Activated CD4-positive, alpha-beta T cell treated with anti-CD3 and anti-CD28 coated beads, Interleukin-2, amount 10 ng/mL, durations not matched to agents 7 days and 5 days (primary cell): ENCODE measurements around the gene LRRC43. TPM values are rescaled to one million over a fixed set of nuclear protein-coding genes. Genes with fewer than 3 reads are reported as not detected.

Experiments used
- CTCF ChIA-PET: fragments of 350-600 bp; sonication (Branson Sonifier 250); formaldehyde crosslinking; loops from one replicate; lab custom pipeline; 2021; ENCODE audit warnings: antibody characterized with exemption; lab: Charles Lee
- POLR2A ChIA-PET: fragments of 350-600 bp; sonication (Branson Sonifier 250); formaldehyde crosslinking; loops from one replicate; lab custom pipeline; 2021; ENCODE audit warnings: antibody characterized with exemption; lab: Charles Lee
- DNase-seq: peaks from one replicate; pipeline ENCODE4 v3.0.0-alpha.2; 2020
- H3K27ac Mint-ChIP-seq: one replicate; pipeline ENCODE4 v1.8.0; 2021; ENCODE audit warnings: mild to moderate bottlenecking, moderate library complexity, mixed read lengths
- H3K27me3 Mint-ChIP-seq: one replicate; pipeline ENCODE4 v1.8.0; 2021; ENCODE audit warnings: mixed read lengths
- H3K36me3 Mint-ChIP-seq: one replicate; pipeline ENCODE4 v1.8.0; 2021; ENCODE audit warnings: low read depth, mixed read lengths
- H3K4me1 Mint-ChIP-seq: one replicate; pipeline ENCODE4 v1.8.0; 2021; ENCODE audit warnings: mixed read lengths
- H3K4me3 Mint-ChIP-seq: one replicate; pipeline ENCODE4 v1.8.0; 2021; ENCODE audit warnings: mild to moderate bottlenecking, moderate library complexity, mixed read lengths
- H3K9me3 Mint-ChIP-seq: one replicate; pipeline ENCODE4 v1.8.0; 2021; ENCODE audit warnings: mixed read lengths
- total RNA-seq, 2 experiments: library from RNA; stranded (reverse); gene quantifications; one replicate each; pipeline ENCODE4 v1.2.3, GENCODE V29; 2021

LRRC43 gene
- not detected for total RNA-seq

- Mint-ChIP-seq H3K36me3 (no peaks in the 10 kb centered on the region), H3K4me1 (peaks cover 14% of the 10 kb centered on the region), H3K27me3 (peaks cover 11% of the 10 kb centered on the region), H3K9me3 (no peaks in the 10 kb centered on the region), H3K4me3 (peak within 1 kb of the TSS; percentile 70), H3K27ac (peak within 1 kb of the TSS; percentile 31)
- ChIA-PET CTCF (interaction anchor here (0.6 to 1.8 kb wide), 4 partner anchors 8 to 22 kb away, joined by 3 to 6 read pairs (median 4); no protein-coding TSS in a partner anchor), POLR2A (interaction anchor here (0.5 kb wide), 1 partner anchor 42 kb away, joined by 3 read pairs; no protein-coding TSS in a partner anchor)
- DNase-seq = peak; percentile 39
These were observed at the start of gene LRRC43 for GRCh38 chr12:122182887-122183587. Gene LRRC43 (plus strand): TSS chr12:122183123. CDS start chr12:122183145, 22 bp downstream.

GRCh38 chr12:122133192-122133950 is 49.6 kb upstream of the LRRC43 start:
- peaks cover 19% of the 10 kb centered on the region for H3K36me3 Mint-ChIP-seq
- H3K27me3 Mint-ChIP-seq = no peaks in the 10 kb centered on the region
- H3K27ac Mint-ChIP-seq = no peak overlapping the region
- no peaks in the 10 kb centered on the region for H3K9me3 Mint-ChIP-seq
- DNase-seq = no peak
- ChIA-PET POLR2A (no interaction called here), CTCF (interaction anchor here (1.2 kb wide), 1 partner anchor 45 kb away, joined by 3 read pairs; no protein-coding TSS in a partner anchor)
- no peak overlapping the region for H3K4me3 Mint-ChIP-seq
- no peaks in the 10 kb centered on the region for H3K4me1 Mint-ChIP-seq

- Mint-ChIP-seq H3K4me1 (no peaks in the 10 kb centered on the region), H3K4me3 (no peak overlapping the region), H3K27me3 (no peaks in the 10 kb centered on the region), H3K36me3 (peaks cover 13% of the 10 kb centered on the region), H3K27ac (no peak overlapping the region), H3K9me3 (no peaks in the 10 kb centered on the region)
- no peak for DNase-seq
- ChIA-PET POLR2A (no interaction called here), CTCF (no interaction called here)
These were observed 47.4 kb upstream of the LRRC43 start for GRCh38 chr12:122135437-122136031.

GRCh38 chr12:122137229-122137628 is 45.7 kb upstream of the LRRC43 start:
- Mint-ChIP-seq H3K9me3 (no peaks in the 10 kb centered on the region), H3K27me3 (no peaks in the 10 kb centered on the region), H3K4me3 (no peak overlapping the region), H3K27ac (no peak overlapping the region), H3K4me1 (no peaks in the 10 kb centered on the region), H3K36me3 (peaks cover 11% of the 10 kb centered on the region)
- no peak for DNase-seq
- ChIA-PET POLR2A (no interaction called here), CTCF (interaction anchor here (0.6 to 1.2 kb wide), 3 partner anchors 35 to 183 kb away, joined by 3 to 4 read pairs (median 4); no protein-coding TSS in a partner anchor)

- peaks cover 11% of the 10 kb centered on the region for H3K36me3 Mint-ChIP-seq
- DNase-seq = no peak
- no peaks in the 10 kb centered on the region for H3K9me3 Mint-ChIP-seq
- ChIA-PET POLR2A (no interaction called here), CTCF (interaction anchor here (0.6 to 1.2 kb wide), 3 partner anchors 34 to 183 kb away, joined by 3 to 4 read pairs (median 4); no protein-coding TSS in a partner anchor)
- H3K27me3 Mint-ChIP-seq = no peaks in the 10 kb centered on the region
- no peak overlapping the region for H3K4me3 Mint-ChIP-seq
- H3K4me1 Mint-ChIP-seq = no peaks in the 10 kb centered on the region
- no peak overlapping the region for H3K27ac Mint-ChIP-seq
These were observed 45.2 kb upstream of the LRRC43 start for GRCh38 chr12:122137681-122138080.

GRCh38 chr12:122138181-122138580 is 44.7 kb upstream of the LRRC43 start:
- no peaks in the 10 kb centered on the region for H3K27me3 Mint-ChIP-seq
- no peaks in the 10 kb centered on the region for H3K9me3 Mint-ChIP-seq
- DNase-seq = no peak
- no peaks in the 10 kb centered on the region for H3K4me1 Mint-ChIP-seq
- CTCF ChIA-PET = interaction anchor here (1.0 to 1.2 kb wide), 3 partner anchors 10 to 84 kb away, joined by 3 to 4 read pairs (median 3); no protein-coding TSS in a partner anchor
- H3K27ac Mint-ChIP-seq = no peak overlapping the region
- POLR2A ChIA-PET = no interaction called here
- H3K36me3 Mint-ChIP-seq = peaks cover 11% of the 10 kb centered on the region
- no peak overlapping the region for H3K4me3 Mint-ChIP-seq

- Mint-ChIP-seq H3K9me3 (no peaks in the 10 kb centered on the region), H3K36me3 (peaks cover 10% of the 10 kb centered on the region), H3K4me3 (no peak overlapping the region), H3K4me1 (no peaks in the 10 kb centered on the region), H3K27me3 (no peaks in the 10 kb centered on the region), H3K27ac (no peak overlapping the region)
- ChIA-PET CTCF (interaction anchor here (1.0 kb wide), 1 partner anchor 9 kb away, joined by 3 read pairs; no protein-coding TSS in a partner anchor), POLR2A (no interaction called here)
- no peak for DNase-seq
These were observed 44.3 kb upstream of the LRRC43 start for GRCh38 chr12:122138616-122139015.

GRCh38 chr12:122139266-122139665 is 43.7 kb upstream of the LRRC43 start:
- no peaks in the 10 kb centered on the region for H3K27me3 Mint-ChIP-seq
- DNase-seq = no peak
- H3K4me1 Mint-ChIP-seq = no peaks in the 10 kb centered on the region
- ChIA-PET POLR2A (no interaction called here), CTCF (interaction anchor here (1.0 kb wide), 1 partner anchor 9 kb away, joined by 3 read pairs; no protein-coding TSS in a partner anchor)
- H3K4me3 Mint-ChIP-seq = no peak overlapping the region
- no peaks in the 10 kb centered on the region for H3K9me3 Mint-ChIP-seq
- H3K36me3 Mint-ChIP-seq = peaks cover 11% of the 10 kb centered on the region
- H3K27ac Mint-ChIP-seq = no peak overlapping the region

GRCh38 chr12:122139941-122140340 is 43.0 kb upstream of the LRRC43 start:
- H3K9me3 Mint-ChIP-seq = no peaks in the 10 kb centered on the region
- H3K36me3 Mint-ChIP-seq = peaks cover 9% of the 10 kb centered on the region
- no peaks in the 10 kb centered on the region for H3K4me1 Mint-ChIP-seq
- H3K27me3 Mint-ChIP-seq = no peaks in the 10 kb centered on the region
- ChIA-PET CTCF (no interaction called here), POLR2A (no interaction called here)
- no peak for DNase-seq
- no peak overlapping the region for H3K27ac Mint-ChIP-seq
- H3K4me3 Mint-ChIP-seq = no peak overlapping the region

- peaks cover 6% of the 10 kb centered on the region for H3K36me3 Mint-ChIP-seq
- CTCF ChIA-PET = no interaction called here
- no peaks in the 10 kb centered on the region for H3K9me3 Mint-ChIP-seq
- POLR2A ChIA-PET = no interaction called here
- no peak overlapping the region for H3K27ac Mint-ChIP-seq
- no peak overlapping the region for H3K4me3 Mint-ChIP-seq
- no peaks in the 10 kb centered on the region for H3K4me1 Mint-ChIP-seq
- H3K27me3 Mint-ChIP-seq = no peaks in the 10 kb centered on the region
- no peak for DNase-seq
These were observed 42.3 kb upstream of the LRRC43 start for GRCh38 chr12:122140467-122141257.

- H3K27me3 Mint-ChIP-seq = no peaks in the 10 kb centered on the region
- H3K27ac Mint-ChIP-seq = no peak overlapping the region
- H3K4me1 Mint-ChIP-seq = no peaks in the 10 kb centered on the region
- H3K36me3 Mint-ChIP-seq = peaks cover 6% of the 10 kb centered on the region
- POLR2A ChIA-PET = no interaction called here
- no peaks in the 10 kb centered on the region for H3K9me3 Mint-ChIP-seq
- no peak overlapping the region for H3K4me3 Mint-ChIP-seq
- CTCF ChIA-PET = no interaction called here
- no peak for DNase-seq
These were observed 40.8 kb upstream of the LRRC43 start for GRCh38 chr12:122141911-122142725.
